Amygdala (tissue), 56 donors: Measurements from ENCODE around the gene GPR158.

Experiments
- DNase-seq, 56 donors: peaks; one replicate each; lab custom pipeline; 2025; lab: John Stamatoyannopoulos, UW

The GPR158 gene

GRCh38 chr10:25555865-25556264 is 381.1 kb downstream of the GPR158 start:
- DNase-seq, result no peak

GRCh38 chr10:25556457-25556856 is 381.7 kb downstream of the GPR158 start:
- DNase-seq, result no peak

GRCh38 chr10:25557136-25557535 is 382.3 kb downstream of the GPR158 start:
- DNase-seq, result no peak

GRCh38 chr10:25561758-25562157 is 387.0 kb downstream of the GPR158 start:
- DNase-seq, result no peak

GRCh38 chr10:25562547-25562946 is 387.7 kb downstream of the GPR158 start:
- no peak for DNase-seq

GRCh38 chr10:25564351-25564750 is 389.6 kb downstream of the GPR158 start:
- DNase-seq, result no peak

GRCh38 chr10:25565570-25565969 is 390.8 kb downstream of the GPR158 start:
- no peak for DNase-seq

- DNase-seq, result no peak
Observed at GRCh38 chr10:25573316-25573715, 398.5 kb downstream of the GPR158 start.

GRCh38 chr10:25575343-25575742 is 400.5 kb downstream of the GPR158 start:
- DNase-seq, result no peak

- no peak for DNase-seq
Observed at GRCh38 chr10:25578061-25578460, 403.3 kb downstream of the GPR158 start.

GRCh38 chr10:25582961-25583360 is 408.2 kb downstream of the GPR158 start:
- no peak for DNase-seq

- DNase-seq, result no peak
Observed at GRCh38 chr10:25600651-25601050, 425.9 kb downstream of the GPR158 start.

- DNase-seq, result no peak
Observed at GRCh38 chr10:25604591-25604990, 429.8 kb downstream of the GPR158 start.

GRCh38 chr10:25614652-25615051 is 439.9 kb downstream of the GPR158 start:
- no peak for DNase-seq

GRCh38 chr10:25615926-25616325 is 441.1 kb downstream of the GPR158 start:
- no peak for DNase-seq

- DNase-seq, result no peak
Observed at GRCh38 chr10:25616903-25617592, 442.2 kb downstream of the GPR158 start.

- peak in 2 of 56 donors; percentile 2 to 4 for DNase-seq
Observed at GRCh38 chr10:25627606-25628005, 452.8 kb downstream of the GPR158 start.

GRCh38 chr10:25629333-25629732 is 454.5 kb downstream of the GPR158 start:
- no peak for DNase-seq

GRCh38 chr10:25631471-25631870 is 456.7 kb downstream of the GPR158 start:
- peak in 2 of 56 donors; percentile 2 to 5 for DNase-seq

GRCh38 chr10:25632802-25633201 is 458.0 kb downstream of the GPR158 start:
- DNase-seq, result no peak

- no peak for DNase-seq
Observed at GRCh38 chr10:25633542-25633941, 458.7 kb downstream of the GPR158 start.

GRCh38 chr10:25639646-25640045 is 464.8 kb downstream of the GPR158 start:
- no peak for DNase-seq

- no peak for DNase-seq
Observed at GRCh38 chr10:25641595-25641994, 466.8 kb downstream of the GPR158 start.
